Caki2 (cell line): ENCODE data around the gene EPB41L4B. TPM values are rescaled to one million over a fixed set of nuclear protein-coding genes. Genes with fewer than 3 reads are reported as not detected.
"Not testable (repeated sequence)": the region's sequence is repeated elsewhere in the genome, so short reads cannot be mapped to it uniquely, and the experiment has no call there.

Source experiments
- DNase-seq: peaks from one replicate; pipeline ENCODE4 v3.0.0-alpha.2; 2015; ENCODE audit warnings: low read depth
- in situ Hi-C: cut with HindIII; loops from 2 replicates; pipeline ENCODE4 v1.10.0; 2016; ENCODE audit warnings: low sequenced_read_pairs, low pct_unique_long_range_greater_than_20kb, mixed read lengths
- total RNA-seq: library from RNA; depleted of rRNA; stranded (reverse); fragments of >200 nt; shearing (Covaris generic); gene quantifications from 2 replicates; pipeline ENCODE4 v1.2.3, GENCODE V29; 2014; ENCODE audit warnings: low replicate concordance

The EPB41L4B gene
- total RNA-seq, 1 experiment from 2014 or later = 4.4 TPM

DNA sequence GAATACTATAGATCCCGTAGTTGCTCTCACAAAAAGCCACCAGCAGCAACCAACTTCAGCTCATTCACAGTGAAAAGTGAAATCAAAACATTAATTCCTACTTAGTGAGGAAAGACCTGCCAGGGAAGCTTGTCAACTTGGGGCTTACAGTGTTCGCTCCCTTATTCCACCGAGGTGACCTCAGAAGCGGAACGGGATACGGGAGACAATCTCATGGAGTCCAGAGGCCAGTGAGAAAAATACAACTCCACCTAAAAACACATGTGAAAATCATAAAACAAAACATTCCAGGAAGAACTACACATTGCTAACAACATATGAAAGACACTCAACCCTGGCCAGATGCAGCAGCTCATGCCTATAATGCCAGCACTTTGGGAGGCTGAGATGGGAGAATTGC lies 11.6 kb downstream of the EPB41L4B start:
- in situ Hi-C loops = no loop called here

DNA sequence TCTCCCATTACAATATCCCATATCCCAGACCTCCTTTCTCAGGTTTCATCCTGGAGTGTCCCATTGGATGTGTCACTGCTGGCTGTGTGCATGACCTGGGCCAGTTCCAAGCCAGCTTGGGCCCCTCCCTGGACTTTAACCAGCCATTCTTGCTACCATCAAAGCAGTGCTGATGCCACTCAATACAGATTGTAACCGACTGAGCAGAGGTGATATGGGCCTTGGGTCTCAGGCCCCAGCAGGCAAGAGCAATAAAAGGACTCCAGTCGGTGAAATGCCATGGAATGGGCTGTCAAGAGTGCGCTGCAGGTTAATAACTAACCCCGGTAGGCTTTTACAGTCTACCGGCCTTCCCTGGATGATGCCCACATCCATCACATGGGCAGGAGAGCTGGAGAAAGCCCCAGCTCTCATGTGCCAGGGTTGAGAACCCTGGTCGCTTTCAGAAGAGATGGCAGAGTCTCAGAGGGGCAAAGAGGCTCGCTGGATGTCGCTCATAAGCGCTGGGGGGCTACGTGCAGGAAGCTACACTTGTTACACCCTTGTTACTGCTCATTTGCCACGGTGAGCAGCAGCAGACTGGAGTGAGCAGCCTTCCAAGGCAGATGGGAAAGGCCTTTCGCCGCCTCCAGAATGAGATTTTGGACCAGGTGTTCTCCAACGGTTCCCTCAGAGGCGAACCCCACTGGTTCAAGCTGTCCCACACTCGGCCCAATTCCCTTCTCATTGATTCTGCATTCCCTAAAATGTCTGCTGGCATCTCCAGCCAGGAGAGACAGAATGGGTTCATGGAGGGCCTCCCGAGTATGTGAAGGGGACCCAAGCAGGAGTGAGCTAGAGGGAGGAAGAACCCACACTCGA lies 13.2 kb downstream of the EPB41L4B start:
- in situ Hi-C loops = no loop called here
- peak; percentile 37 for DNase-seq

More for the DNA sequence above, 11.6 kb downstream of the EPB41L4B start:
- no peak for DNase-seq

DNA sequence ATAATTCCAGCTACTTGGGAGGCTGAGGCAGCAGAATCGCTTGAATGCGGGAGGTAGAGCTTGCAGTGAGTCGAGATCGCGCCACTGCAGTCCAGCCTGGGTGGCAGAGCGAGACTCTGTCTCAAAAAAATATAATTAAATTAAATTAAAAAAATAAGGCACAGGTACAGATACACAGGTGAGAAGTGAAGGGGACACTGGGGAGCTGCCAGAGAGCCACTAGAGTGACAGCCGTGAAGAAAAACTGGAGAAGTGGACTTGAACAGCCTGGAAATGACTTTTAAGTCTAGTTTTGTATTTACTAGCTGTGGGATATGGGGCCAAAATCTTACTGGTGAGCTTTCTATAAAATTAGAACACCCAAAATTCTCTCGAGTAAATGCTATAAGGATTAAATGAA lies 15.1 kb downstream of the EPB41L4B start:
- in situ Hi-C loops = no loop called here

DNA sequence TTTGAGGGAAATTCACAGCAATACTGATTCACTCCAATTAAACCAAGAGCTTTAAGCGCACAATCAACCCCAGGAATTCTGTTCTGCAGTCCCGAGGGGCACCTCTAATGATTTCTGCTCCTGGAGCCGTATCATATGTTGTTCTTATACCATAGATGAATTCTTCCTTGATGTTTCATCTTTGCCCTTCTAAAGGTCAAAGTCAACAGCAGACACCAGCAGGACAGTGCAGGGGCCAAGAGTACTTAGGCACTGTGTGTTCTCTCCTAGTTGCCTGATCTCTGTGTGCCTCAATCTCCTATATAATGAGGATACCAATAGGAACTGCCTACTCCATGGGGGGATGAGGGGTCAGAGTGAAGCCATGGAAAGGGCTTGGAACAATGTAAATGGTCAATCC lies 16.5 kb downstream of the EPB41L4B start:
- DNase-seq = no peak
- in situ Hi-C loops = no loop called here

More for the DNA sequence above, 15.1 kb downstream of the EPB41L4B start:
- DNase-seq = no peak

DNA sequence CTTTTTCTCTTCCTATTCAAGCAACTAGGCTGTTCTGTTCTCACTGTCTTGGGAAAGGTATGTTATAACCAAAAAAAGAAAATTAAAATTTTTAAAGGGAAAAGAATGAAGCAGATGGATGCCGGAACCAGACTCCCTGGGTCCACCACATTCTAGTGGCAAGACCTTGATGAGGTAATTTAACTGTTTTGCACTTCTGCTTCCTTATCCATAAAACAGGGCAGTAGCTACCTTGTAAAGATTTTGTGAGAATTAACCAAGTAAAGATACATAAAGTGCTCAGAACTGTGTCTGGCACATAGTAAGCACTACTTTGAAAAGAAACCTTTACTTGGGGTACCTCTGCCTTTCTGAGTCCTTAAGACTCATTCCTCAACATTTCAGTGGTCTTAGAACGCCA lies 17.0 kb downstream of the EPB41L4B start:
- in situ Hi-C loops = no loop called here
- DNase-seq = no peak

DNA sequence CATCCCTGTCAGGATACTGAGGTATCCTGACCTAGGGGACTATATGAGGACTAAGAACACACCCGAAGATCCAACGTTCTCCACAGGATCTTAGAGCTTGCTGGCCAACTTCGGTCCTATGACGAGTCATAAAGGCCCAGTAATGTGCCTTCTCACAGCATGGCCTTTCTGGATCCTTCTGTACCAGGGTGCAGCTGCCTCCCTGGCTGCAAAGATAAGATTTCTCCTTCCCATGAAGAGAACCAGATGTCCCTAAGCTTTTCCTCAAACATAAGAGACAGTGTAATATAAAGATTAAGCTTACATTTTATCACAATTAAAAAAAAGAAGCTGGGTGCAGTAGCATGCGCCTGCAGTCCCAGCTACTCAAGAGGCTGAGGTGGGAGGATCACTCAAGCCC lies 18.3 kb downstream of the EPB41L4B start:
- DNase-seq = no peak
- in situ Hi-C loops = no loop called here

DNA sequence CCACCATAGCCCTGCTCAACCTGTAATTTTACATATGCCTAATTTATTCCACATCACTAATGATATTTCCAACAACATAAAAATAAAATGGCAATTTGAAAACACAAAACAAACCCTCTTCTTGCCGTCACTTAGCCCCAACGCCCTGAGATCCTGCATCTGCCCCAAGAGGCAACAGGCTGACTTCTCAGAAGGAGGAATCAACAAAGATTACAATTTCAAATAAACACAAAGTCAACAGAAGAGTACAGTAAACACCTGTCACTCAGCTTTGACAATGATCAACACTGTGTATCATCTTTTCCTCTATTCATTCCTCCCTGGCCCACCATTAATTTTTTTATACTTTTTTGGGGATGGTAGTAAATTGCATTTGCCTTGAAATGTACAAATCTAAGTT lies 19.8 kb downstream of the EPB41L4B start:
- no peak for DNase-seq
- in situ Hi-C loops = no loop called here

DNA sequence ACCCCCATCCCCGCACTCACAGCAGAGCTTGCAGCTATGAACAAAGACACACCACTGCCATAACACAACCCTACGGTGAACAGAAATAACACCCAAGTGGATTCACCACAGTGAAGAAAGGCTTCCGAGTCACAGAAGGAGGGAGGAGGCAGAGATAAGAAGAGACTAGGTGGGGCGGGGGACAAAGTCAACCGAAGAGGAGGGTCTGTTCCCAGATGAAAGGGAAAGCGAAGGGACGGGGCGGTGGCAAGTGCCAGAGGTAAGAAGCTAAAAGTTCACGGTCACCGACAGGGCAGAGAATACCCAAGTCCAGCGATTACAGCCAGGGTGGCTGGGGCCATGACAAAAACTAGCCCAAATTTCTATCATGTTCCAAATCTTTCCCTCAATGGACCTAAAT lies 21.0 kb downstream of the EPB41L4B start:
- in situ Hi-C loops = no loop called here
- DNase-seq = no peak

DNA sequence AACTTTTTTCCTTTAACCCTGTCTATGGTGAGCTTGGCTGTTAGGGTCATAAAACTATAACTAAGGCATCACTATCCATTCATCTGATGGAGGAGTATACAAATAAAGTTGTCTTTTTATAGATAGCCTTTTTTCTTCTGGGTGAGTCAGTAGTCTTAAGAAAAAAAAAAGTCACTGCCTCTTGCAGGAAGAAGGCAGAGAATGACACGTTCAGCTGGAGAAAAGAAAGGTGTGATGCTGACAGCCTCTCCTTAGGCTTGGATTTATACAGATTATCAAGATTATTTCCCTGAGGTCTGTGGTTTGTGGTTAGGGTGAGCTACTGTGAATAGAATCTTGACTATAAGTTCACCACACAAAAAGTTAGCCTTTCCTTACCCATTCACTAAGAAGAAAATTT lies 23.0 kb downstream of the EPB41L4B start:
- in situ Hi-C loops = no loop called here

DNA sequence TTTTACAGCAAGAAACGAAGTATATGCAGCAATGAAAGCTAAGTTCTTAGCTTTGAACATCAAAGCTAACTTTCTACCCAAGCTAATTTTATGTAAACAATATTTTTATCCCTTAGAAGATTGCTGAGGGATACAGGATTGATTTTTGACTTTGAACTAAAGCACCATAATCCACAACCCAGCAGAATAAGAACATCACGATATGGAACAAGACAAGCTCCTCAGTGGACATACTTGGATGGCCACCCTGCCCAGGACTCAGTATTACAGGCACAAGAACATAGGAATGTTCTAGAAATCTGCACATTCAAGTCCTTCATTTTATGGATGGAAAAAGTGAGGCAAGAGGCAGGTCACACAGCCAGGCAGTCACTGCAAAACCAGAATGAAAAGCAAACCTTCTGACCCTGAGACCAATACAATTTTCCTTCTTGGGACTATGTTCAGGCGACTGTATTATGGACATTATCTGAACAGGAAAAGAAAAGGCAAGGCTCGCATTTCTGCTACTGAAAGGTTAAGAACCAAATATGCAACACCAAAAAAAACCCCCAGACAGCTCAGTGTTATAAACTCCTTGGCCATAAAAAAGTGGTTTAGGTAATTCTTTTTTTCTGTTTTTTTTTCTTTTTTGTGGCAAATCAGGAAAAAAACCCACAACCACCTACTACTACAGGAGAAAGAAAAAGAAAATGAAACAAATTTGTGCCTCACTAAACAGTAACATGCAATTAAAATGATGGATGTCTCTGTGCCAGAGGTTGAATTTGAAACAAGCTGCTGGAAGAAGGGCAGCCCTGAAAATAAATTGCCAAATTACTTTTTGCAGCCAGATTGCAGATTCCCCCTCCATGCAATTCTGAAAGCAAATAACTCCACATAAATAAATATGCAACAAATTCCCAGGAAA lies 25.4 kb downstream of the EPB41L4B start:
- in situ Hi-C loops = no loop called here
- no peak for DNase-seq

More for the DNA sequence above, 23.0 kb downstream of the EPB41L4B start:
- DNase-seq = peak; percentile 6

DNA sequence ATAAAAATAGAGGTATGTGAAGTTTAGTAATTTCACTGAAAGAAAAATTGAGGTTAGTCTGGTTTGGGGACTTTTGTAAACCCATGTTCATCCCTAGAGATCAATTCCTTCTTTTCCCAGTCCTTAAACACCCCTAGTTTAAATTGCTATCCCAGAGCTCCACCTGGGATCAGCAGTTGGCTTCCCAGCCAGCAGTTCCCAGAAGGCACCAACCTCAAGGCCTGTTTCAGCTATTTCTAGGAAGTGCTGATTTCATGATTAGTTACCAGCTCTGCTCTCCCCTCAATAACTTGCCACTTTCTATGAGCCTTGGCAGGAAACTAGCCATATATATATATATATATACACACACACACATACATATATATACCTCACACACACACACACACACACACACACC lies 30.5 kb downstream of the EPB41L4B start:
- no peak for DNase-seq

DNA sequence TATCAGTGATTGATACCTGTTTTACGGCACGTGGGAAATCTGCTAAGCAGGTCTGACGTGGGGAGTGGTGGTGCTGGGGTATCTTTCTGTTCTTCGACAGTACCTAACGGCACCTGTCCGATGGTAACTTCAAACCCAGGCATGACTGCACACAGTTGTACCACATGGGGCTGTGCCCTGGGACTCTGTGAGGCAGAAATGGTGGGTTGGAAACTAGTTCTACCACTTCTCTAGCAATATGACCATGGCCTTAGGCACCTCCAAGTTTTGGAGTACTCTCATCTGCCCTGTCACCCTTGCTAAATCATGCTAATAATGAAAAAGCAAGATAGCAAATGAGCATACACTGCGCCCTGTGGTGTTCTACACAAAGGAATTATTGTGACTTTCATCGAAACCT lies 30.9 kb downstream of the EPB41L4B start:
- in situ Hi-C loops = no loop called here

More for the DNA sequence above, 30.5 kb downstream of the EPB41L4B start:
- in situ Hi-C loops = no loop called here

DNA sequence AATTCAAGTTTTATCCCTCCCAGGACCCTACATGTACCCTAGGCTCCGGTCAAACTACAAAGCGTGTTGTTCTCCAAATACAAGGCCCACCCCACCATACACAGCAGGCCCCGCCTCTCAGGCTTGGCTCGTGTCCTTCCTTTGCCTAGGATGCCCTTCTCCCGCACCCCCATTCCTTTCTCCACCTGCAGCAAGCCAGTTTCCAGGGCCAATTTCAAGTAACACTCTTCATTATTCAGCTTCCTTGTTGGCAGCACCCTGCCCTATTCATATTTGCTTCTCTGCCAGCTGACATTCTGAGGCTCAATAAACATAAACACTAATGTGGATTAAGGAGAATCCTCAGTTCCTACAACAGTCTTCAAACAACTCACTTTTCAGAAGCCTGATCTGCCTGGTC lies 31.7 kb downstream of the EPB41L4B start:
- DNase-seq = no peak
- in situ Hi-C loops = no loop called here

More for the DNA sequence above, 30.9 kb downstream of the EPB41L4B start:
- no peak for DNase-seq

DNA sequence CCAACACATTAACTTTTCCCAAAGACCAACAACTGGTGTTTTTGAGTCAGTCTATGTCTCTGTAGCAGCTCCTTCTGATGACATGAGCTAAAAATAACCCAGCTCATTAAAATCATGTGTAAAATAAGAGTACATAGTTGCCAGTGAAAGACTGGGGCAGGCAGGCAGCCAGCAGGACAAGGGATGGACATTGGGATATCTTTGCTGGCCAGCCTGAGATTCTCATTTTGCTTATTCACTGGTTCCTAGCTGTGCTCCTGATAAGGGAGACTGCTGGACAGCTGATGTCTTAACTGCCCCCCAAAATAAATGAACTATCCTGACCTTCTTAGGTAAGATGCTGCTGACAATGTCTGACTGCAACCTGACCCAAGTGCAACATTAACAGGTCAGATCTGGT lies 33.9 kb downstream of the EPB41L4B start:
- DNase-seq = no peak

DNA sequence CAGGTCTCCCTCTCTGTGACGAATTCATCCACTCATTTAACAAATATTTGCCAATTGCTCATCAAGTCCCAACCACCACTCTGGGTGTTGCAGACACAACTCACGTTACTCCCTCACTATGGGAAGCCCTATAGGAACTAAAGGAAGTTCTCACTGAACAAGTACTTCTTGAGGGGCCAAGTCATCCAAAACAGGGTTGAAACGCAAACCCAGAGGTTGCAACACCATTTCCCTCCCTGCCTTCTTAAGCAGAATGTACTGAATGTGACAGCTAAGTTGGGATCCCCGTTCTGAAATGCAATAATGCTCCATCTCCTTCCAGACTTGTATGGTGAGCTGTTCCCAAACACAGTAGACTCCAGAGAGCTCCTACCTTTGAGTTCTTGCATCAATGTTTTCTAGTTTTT lies 34.3 kb downstream of the EPB41L4B start:
- no peak for DNase-seq
- in situ Hi-C loops = no loop called here

More for the DNA sequence above, 33.9 kb downstream of the EPB41L4B start:
- in situ Hi-C loops = no loop called here

DNA sequence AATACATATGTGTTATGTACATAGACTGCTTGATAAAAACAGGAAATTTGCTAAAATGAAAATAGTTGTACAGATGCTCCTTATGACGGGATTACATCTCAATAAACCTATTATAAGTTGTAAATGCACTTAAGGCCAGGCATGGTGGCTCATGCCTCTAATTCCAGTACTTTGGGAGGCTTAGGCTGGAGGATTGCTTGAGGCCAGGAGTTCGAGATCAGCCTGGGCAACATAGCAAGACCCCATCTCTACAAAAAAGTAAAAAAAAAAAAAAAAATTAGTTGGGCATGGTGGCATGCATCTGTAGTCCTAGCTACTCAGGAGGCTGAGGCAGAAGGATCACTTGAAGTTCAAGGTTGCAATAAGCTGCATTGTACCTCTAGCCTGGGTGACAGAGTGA lies 37.2 kb downstream of the EPB41L4B start:
- in situ Hi-C loops, DNase-seq: not testable (repeated sequence)

DNA sequence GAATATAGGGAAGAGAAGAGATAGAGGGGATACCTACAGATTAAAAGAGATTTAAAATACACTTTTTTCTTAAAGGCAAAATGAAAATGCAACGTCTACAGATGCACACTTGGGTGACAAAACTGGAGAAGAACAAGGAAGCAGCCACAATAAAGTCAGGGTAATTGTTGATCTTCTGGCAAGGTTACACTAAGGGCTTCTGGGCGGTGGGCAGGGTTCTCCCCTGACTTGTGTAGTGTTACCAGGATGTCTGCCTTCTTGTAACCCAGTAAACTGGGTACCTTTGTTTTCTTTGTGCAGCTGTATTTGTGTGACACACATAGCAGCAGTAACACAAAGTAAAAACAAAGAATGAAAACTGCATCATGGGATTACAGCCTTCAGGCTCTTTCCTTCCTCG lies 37.8 kb downstream of the EPB41L4B start:
- no peak for DNase-seq
- in situ Hi-C loops = no loop called here

DNA sequence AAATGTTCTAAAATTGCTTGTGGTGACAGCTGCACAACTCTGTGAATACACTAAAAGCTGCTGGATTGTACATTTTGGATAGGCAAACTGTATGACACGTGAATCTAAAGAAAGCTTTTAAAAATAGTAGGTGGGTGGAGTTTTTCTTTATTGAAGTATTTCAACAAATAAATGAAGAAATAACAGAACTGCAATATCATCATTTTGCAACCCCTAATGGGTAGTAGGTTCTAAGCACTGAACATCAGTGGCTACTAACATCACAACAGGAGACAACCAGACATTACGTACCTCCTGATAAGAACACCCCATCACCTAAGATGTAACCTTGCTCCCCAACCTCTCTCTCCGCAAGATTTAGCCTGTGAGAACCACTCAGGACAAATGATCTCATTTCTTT lies 38.6 kb downstream of the EPB41L4B start:
- in situ Hi-C loops = no loop called here

DNA sequence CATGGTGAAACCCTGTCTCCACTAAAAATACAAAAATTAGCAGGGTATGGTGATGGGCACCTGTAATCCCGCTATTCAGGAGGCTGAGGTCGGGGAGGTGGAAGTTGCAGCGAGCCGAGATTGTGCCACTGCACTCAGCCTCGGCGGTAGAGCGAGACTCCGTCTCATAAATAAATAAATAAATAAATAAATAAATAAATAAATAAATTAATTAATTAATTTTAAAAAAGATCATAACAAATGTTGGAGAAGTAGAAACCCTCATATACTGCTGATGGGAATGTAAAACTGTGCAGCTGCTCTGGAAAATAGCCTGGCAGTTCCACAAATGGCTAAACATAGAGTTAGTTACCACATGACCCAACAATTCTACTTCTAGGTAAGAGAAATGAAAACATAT lies 39.3 kb downstream of the EPB41L4B start:
- in situ Hi-C loops = no loop called here
- DNase-seq = no peak

More for the DNA sequence above, 38.6 kb downstream of the EPB41L4B start:
- DNase-seq = no peak
